ENCODE results near the gene RDX.
"Not testable (repeated sequence)": the region's sequence is repeated elsewhere in the genome, so short reads cannot be mapped to it uniquely, and the experiment has no call there.

RDX gene

DNA sequence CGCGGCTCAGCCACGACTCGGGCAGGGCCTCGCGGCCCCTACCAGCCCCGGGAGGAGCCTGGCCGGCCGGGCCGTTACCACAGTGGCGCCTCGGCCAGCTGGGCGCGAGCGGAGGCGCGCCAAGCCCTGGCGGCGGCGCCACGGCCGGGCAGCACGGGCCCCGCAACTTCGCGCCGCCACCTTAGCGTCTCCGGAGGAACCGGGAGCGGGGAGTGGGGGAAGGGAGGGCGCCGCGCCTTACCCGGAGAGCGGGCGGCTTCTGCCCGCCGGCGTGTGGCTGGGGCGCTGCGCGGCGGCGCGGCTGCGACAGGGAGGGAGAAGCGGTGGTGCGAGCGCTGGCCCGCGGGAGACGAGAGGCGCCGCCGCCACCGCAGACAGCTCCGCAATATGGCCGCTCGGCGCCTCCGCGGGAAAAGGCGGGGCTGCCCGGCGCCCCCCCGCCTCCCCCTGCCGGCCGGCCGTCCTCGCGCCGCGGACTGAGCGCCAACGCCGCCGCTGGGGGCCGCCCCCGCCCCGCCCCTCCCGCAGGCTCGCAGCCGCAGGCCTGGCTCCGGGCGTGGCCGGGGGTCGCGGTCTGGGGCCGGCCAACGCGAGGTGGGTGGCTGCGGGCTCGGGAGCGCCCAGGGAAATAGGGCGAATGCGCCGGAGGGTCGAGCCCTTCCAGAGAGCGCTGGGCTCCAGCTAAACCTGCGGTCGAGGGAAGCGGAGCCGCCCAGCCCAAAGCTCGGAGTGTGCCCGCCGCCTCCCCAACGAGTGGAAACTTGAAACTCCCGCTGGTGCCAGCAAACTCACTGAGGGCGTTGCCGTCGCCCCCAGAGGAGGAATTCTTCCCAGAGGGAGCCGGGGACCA is at the start of gene RDX:
Gene RDX, minus strand, starts transcription at position 389 of the 850 bp plus-strand sequence. CDS start 16,922 bp downstream, outside the sequence.
- FAIRE-seq, result no peak

DNA sequence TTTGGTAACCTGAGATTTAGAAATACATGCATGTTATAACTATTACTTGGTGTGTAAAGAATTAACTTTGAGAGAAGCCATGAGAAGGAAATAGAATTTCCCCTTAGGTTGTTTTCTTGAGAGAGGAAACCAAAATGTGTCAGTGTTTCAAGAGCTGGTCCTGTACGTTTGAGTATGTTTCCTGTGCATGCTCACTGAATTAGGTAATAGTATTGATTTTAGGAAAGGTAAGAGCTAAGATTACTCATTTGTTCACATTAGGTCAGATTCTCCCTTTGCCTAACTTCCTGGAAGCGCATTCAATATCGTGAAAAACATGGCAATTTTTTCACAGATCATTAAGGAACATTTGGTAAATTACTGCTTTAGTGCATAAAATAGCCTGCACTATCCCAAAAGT is 49.3 kb upstream of the RDX start:
- FAIRE-seq, result no peak

GRCh38 chr11:110340436-110340835 is 44.0 kb upstream of the RDX start:
- no peak for FAIRE-seq

DNA sequence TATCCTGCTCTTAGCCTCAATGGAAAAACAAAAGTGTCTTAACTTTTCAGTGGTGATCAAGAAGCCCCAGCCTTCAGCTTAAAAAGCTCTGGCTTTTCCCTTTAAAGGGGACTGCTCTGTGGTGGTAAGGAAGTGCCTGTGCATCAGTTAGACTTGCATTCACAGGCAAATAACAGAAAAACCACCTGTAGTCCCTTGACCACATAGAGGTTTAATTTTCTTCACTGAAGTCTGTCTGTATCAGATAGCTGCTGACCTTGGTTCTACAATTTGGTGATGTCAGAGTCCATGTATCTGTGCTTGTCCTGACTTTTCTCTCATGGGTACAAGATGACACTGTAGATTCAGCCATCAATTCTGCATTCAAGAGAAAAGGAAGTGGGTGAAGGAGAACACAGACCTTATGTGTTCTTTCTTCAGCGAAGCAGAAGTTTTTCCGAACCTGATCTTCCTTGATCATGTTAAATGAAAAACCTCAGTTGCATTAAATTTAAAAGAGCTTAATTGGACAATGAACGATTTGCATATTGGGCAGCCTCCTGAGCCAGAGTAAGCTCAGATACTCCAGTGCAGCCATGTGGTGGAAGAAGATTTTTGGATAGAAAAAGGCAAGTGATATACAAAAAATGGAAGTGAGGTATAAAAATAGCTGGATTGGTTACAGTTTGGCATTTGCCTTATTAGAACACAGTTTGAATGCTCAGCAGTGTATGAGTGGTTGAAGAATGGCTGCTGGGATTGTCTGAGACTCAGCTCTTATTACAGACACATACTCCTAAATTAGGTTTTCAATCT is 43.2 kb upstream of the RDX start:
- no peak for FAIRE-seq

DNA sequence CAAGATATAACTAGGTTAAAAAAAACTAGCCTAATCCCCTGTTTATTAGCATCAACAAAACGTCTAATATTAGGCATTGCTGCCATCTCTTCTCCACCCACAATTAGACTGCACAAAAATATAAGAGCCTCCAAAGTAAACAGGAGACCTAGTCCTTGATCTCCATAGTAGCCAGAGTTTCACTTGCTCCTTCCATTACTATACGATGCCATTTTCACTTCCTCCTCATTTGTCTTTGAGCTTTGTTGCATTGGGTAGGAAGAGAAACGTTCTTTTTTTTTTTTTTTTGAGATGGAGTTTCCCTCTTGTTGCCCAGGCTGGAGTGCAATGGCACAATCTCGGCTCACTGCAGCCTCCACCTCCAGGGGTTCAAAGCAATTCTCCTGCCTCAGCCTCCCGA is 42.3 kb upstream of the RDX start:
- FAIRE-seq, result no peak

DNA sequence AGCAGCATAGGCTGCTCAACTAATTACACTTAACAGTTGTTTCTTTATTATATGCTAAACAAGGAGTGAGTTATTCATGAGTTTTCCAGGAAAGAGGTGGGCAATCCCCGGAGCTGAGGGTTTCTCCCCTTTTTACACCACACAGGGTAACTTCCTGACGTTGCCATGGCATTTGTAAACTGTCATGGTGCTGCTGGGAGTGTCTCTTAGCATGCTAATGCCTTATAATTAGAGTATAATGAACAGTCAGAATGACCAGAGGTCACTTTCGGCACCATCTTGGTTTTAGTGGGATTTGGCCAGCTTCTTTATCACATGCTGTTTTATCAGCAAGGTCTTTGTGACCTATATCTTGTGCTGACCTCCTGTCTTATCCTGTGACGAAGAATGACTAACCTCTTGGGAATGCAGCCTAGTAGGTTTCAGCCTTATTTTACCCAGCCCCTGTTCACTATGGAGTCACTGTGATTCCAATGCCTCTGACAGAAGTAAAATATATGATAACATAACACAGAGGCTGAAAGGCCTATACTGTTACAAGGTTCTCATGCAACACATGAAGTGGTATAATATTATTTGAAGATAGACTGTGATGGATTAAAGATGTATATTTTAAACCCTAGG is 41.3 kb upstream of the RDX start:
- no peak for FAIRE-seq

DNA sequence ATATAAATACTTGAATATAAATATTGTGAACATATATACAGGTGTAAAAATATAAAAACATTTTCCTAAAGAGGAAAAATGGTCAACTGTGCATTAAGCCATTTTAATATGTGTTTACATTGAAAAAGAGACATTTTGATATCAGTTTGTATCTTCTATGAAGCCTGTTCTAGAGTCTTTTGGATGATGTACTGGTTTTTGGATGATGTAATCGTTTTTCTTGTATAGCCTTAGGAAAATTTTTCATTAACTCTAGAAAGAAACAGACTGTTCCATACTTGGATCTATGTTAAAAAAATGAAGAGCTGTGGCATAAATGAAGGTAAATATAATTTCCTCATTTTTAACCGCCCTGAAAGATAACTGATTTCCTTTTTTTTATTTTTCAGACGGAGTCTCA is 39.6 kb upstream of the RDX start:
- FAIRE-seq, result no peak

GRCh38 chr11:110335358-110335757 is 38.9 kb upstream of the RDX start:
- no peak for FAIRE-seq

DNA sequence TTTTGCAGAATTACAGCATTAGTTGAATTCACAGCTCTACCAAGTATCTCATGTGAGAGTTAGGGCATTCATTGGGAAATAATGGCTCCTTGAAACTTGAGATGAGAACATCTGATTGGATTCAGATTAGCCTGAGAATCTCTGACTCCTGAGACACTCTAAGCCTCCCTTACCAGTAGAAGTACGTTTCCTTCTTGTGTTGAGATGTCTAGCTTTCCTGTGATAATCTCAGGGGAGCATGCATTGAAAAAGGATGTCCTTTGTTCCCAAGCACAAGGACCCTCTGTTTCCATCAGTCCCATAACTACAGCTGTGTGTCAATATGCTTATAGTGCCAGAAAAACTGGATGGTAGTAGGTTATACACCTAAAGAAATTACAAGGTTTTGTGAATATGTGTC is 35.2 kb upstream of the RDX start:
- no peak for FAIRE-seq

DNA sequence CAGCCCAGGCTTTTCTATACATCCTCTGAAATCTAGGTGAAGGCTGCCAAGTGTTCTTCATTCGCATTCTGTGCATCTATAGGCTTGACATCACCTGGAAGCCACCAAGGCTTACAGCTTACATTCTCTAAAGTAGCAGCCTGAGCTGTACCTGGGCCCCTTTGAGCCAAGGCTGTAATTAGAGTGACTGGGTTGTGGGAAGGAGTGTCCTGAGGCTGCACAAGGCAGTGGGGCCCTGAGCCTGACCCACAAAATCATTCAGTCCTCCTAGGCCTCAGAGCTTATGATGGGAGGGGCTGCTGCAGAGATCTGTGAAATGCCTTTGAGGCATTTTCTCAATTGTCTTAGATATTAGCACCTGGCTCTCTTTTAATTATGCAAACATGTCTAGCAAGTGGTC is 33.0 kb upstream of the RDX start:
- FAIRE-seq, result no peak

DNA sequence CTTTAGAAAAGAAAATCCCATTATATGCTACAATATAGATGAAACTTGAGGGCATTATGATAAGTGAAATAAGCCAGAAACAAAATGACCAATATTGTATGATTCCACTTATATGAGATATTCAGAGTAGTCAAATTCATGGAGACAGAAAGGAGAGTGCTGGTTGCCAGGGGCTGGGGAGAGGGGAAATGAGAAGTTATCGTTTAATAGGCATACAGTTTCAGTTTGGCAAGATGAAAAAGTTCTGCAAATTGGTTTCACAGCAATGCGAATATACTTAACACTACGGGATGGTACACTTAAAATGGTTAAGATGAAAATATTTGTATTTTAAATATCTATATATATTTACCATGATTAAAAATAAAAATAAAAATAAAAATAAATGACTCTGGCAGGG is 31.1 kb upstream of the RDX start:
- FAIRE-seq, result no peak

- FAIRE-seq, result no peak
Measured at GRCh38 chr11:110323786-110324185, 27.4 kb upstream of the RDX start.

DNA sequence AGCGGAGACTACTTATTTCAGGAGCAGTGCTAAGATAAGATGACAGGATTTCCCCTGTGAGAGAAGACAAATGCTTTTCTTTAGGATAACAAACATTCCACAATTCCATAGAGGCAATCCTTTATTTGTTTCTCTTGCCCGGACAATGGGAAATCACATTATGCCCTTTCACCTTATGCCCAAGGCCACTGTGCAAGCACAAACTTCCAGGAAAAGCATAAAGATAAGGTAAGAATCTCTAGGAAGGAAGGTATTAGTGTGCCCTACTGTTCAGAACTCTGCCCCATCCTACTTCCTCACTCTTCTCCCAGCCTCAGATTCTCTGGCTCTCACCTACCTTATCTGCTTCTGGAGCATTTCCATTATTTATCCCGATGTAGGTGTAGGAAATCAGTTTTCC is 23.1 kb upstream of the RDX start:
- FAIRE-seq, result no peak

DNA sequence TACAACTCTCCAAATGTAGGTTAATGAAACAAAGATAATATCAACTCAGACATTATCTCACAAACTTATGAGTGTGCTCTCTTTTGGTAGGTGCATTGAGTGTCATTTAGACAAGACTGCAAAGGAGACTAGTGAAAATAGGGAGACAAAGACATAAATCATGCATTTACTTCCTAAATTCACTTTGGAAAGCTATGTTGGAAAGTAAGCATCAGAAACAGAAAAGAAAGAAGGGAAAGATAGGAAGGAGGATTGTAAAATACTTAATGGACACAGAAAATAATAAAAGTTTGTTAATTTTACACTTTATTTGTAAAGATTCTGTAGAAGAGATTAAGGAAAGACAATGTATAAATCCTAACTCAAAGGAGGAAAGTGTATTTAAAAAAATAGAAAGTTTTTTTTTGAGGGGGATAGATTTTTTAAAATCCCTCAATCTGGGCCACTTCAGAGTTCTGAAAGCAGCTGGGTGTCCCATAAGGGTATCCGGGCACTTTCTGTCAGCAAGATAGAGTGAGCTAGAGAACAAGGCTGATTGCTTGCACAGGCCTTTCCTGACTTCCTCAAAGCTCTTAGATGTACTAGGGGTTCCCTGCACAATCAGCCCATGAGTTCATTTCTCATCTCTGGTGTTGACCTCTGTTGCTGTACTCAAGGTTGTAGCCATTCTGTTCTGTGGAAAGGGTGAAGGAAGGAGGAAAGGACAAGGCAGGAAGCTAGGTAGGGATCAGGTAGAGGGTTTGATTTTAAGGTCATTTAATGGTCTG is 22.4 kb upstream of the RDX start:
- no peak for FAIRE-seq

- no peak for FAIRE-seq
Measured at GRCh38 chr11:110317516-110317932, 21.1 kb upstream of the RDX start.

DNA sequence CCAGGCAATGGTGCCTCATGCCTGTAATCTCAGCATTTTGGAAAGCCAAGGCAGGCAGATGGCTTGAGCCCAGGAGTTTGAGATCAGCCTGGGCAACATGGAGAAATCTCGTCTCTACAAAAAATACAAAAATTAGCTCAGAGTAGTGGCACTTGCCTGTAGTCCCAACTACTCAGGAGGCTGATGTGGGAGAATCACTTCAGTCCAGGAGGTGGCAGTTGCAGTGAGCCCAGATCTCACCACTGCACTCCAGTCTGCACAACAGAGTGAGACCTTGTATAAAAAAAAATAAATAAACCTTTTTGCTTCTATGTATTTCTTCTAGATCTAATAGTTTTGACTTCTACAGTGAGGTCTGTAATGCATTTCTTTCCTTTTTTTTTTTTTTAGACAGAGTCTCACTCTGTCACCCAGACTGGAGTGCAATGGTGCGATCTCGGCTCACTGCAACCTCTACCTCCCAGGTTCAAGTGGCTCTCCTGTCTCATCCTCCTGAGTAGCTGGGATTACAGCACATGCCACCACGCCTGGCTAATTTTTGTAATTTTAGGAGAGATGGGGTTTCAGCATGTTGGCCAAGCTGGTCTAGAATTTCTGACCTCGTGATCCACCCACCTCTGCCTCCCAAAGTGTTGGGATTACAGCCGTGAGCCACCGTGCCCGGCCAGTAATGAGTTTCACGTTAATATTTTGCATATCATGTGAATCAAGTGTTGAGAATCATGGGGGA is 18.1 kb upstream of the RDX start:
- FAIRE-seq, result no peak

GRCh38 chr11:110312670-110313069 is 16.3 kb upstream of the RDX start:
- FAIRE-seq, result no peak

- FAIRE-seq, result no peak
Measured at GRCh38 chr11:110311783-110312579, 15.6 kb upstream of the RDX start.

DNA sequence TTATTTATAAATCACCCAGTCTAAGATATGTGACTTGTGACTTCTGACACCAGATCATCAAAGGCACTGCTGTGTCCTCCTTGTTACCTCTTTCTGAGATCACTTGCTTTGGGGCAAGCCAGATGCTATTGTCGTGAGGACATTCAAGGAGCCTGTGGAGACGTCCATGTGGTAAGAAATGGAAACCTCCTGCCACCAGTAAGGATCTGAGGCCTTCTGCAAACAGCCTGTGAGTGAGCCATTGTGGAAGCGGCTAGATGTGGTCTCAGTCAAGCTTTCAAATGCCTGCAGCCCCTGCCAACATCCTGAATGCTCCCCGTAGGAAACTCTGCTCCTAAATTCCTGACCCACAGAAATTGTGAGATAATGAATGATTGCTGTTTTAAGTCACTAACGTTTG is 11.7 kb upstream of the RDX start:
- FAIRE-seq, result no peak

GRCh38 chr11:110306019-110306388 is 9.6 kb upstream of the RDX start:
- not testable (repeated sequence) for FAIRE-seq

Data from colon (tissue), 2 donors.